Measurements from ENCODE around the gene MINDY2.

The MINDY2 gene

GRCh38 chr15:58785355-58785754, 14.3 kb downstream of the MINDY2 start:
- H3K9ac ChIP-seq (ENCODE audit: low read length), result no peak overlapping the region
- no peaks in the 10 kb centered on the region for H3K9me3 ChIP-seq (ENCODE audit: insufficient read depth, low read length)
- H2AFZ ChIP-seq (ENCODE audit: low read depth, low read length, severe bottlenecking), result no peak overlapping the region
- H3K36me3 ChIP-seq (ENCODE audit: low read length), result no peaks in the 10 kb centered on the region; the same call in 1 of the 2 replicates
- H3K79me2 ChIP-seq (ENCODE audit: insufficient read depth, low read length), result no peaks in the 10 kb centered on the region
- TF ChIP-seq, protein P1, sequence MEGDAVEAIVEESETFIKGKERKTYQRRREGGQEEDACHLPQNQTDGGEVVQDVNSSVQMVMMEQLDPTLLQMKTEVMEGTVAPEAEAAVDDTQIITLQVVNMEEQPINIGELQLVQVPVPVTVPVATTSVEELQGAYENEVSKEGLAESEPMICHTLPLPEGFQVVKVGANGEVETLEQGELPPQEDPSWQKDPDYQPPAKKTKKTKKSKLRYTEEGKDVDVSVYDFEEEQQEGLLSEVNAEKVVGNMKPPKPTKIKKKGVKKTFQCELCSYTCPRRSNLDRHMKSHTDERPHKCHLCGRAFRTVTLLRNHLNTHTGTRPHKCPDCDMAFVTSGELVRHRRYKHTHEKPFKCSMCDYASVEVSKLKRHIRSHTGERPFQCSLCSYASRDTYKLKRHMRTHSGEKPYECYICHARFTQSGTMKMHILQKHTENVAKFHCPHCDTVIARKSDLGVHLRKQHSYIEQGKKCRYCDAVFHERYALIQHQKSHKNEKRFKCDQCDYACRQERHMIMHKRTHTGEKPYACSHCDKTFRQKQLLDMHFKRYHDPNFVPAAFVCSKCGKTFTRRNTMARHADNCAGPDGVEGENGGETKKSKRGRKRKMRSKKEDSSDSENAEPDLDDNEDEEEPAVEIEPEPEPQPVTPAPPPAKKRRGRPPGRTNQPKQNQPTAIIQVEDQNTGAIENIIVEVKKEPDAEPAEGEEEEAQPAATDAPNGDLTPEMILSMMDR (IDR thresholded peaks at IDR 0.05; ENCODE audit: insufficient read depth, low read length, poor library complexity, severe bottlenecking), result no peak
- TF ChIP-seq EZH2phosphoT487 (conservative IDR thresholded peaks at IDR 0.05; ENCODE audit: low read length), result no peak
- H3K27ac ChIP-seq (ENCODE audit: low read depth, low read length), result no peak overlapping the region
- no peaks in the 10 kb centered on the region for H3K27me3 ChIP-seq (ENCODE audit: low read length)
- H3K4me3 ChIP-seq (ENCODE audit: insufficient read depth, low read length, poor library complexity, severe bottlenecking), result no peak overlapping the region
- H3F3A ChIP-seq (ENCODE audit: insufficient read depth), result no peaks in the 10 kb centered on the region
- no peaks in the 10 kb centered on the region for H3K9me2 ChIP-seq (replicated peaks; ENCODE audit: insufficient read depth, low read length)
- no peaks in the 10 kb centered on the region for H4K20me1 ChIP-seq (ENCODE audit: low read depth, low read length)
- H3K4me2 ChIP-seq (ENCODE audit: low read depth, low read length, poor library complexity, severe bottlenecking), result no peak overlapping the region

GRCh38 chr15:58788056-58788710, 17.1 kb downstream of the MINDY2 start:
- Histone ChIP-seq H4K20me1 (ENCODE audit: low read depth, low read length) (no peaks in the 10 kb centered on the region), H2AFZ (ENCODE audit: low read depth, low read length, severe bottlenecking) (no peak overlapping the region), H3K9me2 (replicated peaks; ENCODE audit: insufficient read depth, low read length) (no peaks in the 10 kb centered on the region), H3K27ac (ENCODE audit: low read depth, low read length) (no peak overlapping the region), H3K79me2 (ENCODE audit: insufficient read depth, low read length) (no peaks in the 10 kb centered on the region), H3K9ac (ENCODE audit: low read length) (no peak overlapping the region), H3K9me3 (ENCODE audit: insufficient read depth, low read length) (no peaks in the 10 kb centered on the region), H3K4me3 (ENCODE audit: insufficient read depth, low read length, poor library complexity, severe bottlenecking) (no peak overlapping the region), H3K27me3 (ENCODE audit: low read length) (no peaks in the 10 kb centered on the region), H3F3A (ENCODE audit: insufficient read depth) (no peaks in the 10 kb centered on the region), H3K36me3 (ENCODE audit: low read length) (no peaks in the 10 kb centered on the region), H3K4me2 (ENCODE audit: low read depth, low read length, poor library complexity, severe bottlenecking) (no peak overlapping the region)
- TF ChIP-seq EZH2phosphoT487 (conservative IDR thresholded peaks at IDR 0.05; ENCODE audit: low read length), result no peak
- TF ChIP-seq, protein P1 (IDR thresholded peaks at IDR 0.05; ENCODE audit: insufficient read depth, low read length, poor library complexity, severe bottlenecking), result no peak

GRCh38 chr15:58793862-58794261, 22.8 kb downstream of the MINDY2 start:
- H3K27ac ChIP-seq (ENCODE audit: low read depth, low read length), result no peak overlapping the region
- H3K27me3 ChIP-seq (ENCODE audit: low read length), result no peaks in the 10 kb centered on the region
- H3K36me3 ChIP-seq (ENCODE audit: low read length), result no peaks in the 10 kb centered on the region
- H3K4me2 ChIP-seq (ENCODE audit: low read depth, low read length, poor library complexity, severe bottlenecking), result no peak overlapping the region
- no peaks in the 10 kb centered on the region for H3K9me3 ChIP-seq (ENCODE audit: insufficient read depth, low read length)
- no peak overlapping the region for H2AFZ ChIP-seq (ENCODE audit: low read depth, low read length, severe bottlenecking)
- no peaks in the 10 kb centered on the region for H3K79me2 ChIP-seq (ENCODE audit: insufficient read depth, low read length)
- no peak for TF ChIP-seq EZH2phosphoT487 (conservative IDR thresholded peaks at IDR 0.05; ENCODE audit: low read length)
- TF ChIP-seq, protein P1 (IDR thresholded peaks at IDR 0.05; ENCODE audit: insufficient read depth, low read length, poor library complexity, severe bottlenecking), result no peak
- H3K9me2 ChIP-seq (replicated peaks; ENCODE audit: insufficient read depth, low read length), result no peaks in the 10 kb centered on the region
- H3K9ac ChIP-seq (ENCODE audit: low read length), result no peak overlapping the region
- no peaks in the 10 kb centered on the region for H4K20me1 ChIP-seq (ENCODE audit: low read depth, low read length)
- no peaks in the 10 kb centered on the region for H3F3A ChIP-seq (ENCODE audit: insufficient read depth)
- no peak overlapping the region for H3K4me3 ChIP-seq (ENCODE audit: insufficient read depth, low read length, poor library complexity, severe bottlenecking)
